HEK293 (cell line): Measurements from ENCODE around the gene BICD2.
A peak's percentile ranks its signal among the peaks of the same experiment; 100 is the strongest.

Source experiments
- BCL11B ChIP-seq: fragments of 450-650 bp; formaldehyde crosslinking; IDR thresholded peaks from 2 replicates; pipeline ENCODE4 v1.5.1; 2016; ENCODE audit warnings: low read depth, missing biosample characterization, missing genetic modification characterization
- BCL6B ChIP-seq: fragments of 450-650 bp; formaldehyde crosslinking; IDR thresholded peaks from 2 replicates; pipeline ENCODE4 v1.5.1; 2017; ENCODE audit warnings: missing biosample characterization, missing genetic modification characterization
- OVOL3 ChIP-seq: fragments of 450-650 bp; formaldehyde crosslinking; IDR thresholded peaks from 2 replicates; pipeline ENCODE4 v1.5.1; 2016; ENCODE audit warnings: missing biosample characterization, missing genetic modification characterization
- PRDM1 ChIP-seq: fragments of 450-650 bp; formaldehyde crosslinking; IDR thresholded peaks from 2 replicates; pipeline ENCODE4; 2016; ENCODE audit warnings: missing biosample characterization, missing genetic modification characterization
- SP2 ChIP-seq: fragments of 450-650 bp; formaldehyde crosslinking; IDR thresholded peaks from 2 replicates; pipeline ENCODE4 v1.5.1; 2016; ENCODE audit warnings: missing biosample characterization, missing genetic modification characterization
- TCF7L2 ChIP-seq: IDR thresholded peaks from 2 replicates; pipeline ENCODE4 v1.6.1; 2011; ENCODE audit warnings: low read depth, mild to moderate bottlenecking, inconsistent platforms, low read length, moderate library complexity, borderline replicate concordance
- ZFP41 ChIP-seq: fragments of 450-650 bp; formaldehyde crosslinking; IDR thresholded peaks from 2 replicates; pipeline ENCODE4 v1.5.1; 2016; ENCODE audit warnings: missing biosample characterization, missing genetic modification characterization, borderline replicate concordance
- ZNF138 ChIP-seq: fragments of 450-650 bp; formaldehyde crosslinking; IDR thresholded peaks from 2 replicates; pipeline ENCODE4 v1.5.1; 2016; ENCODE audit warnings: missing biosample characterization, missing genetic modification characterization, borderline replicate concordance
- ZNF157 ChIP-seq: fragments of 450-650 bp; formaldehyde crosslinking; IDR thresholded peaks from 2 replicates; pipeline ENCODE4 v1.5.1; 2016; ENCODE audit warnings: missing biosample characterization, missing genetic modification characterization
- ZNF169 ChIP-seq: fragments of 450-650 bp; formaldehyde crosslinking; IDR thresholded peaks from 2 replicates; pipeline ENCODE4 v1.5.1; 2016; ENCODE audit warnings: missing biosample characterization, missing genetic modification characterization
- ZNF239 ChIP-seq: fragments of 450-650 bp; formaldehyde crosslinking; IDR thresholded peaks from 2 replicates; pipeline ENCODE4 v1.5.1; 2016; ENCODE audit warnings: missing biosample characterization, missing genetic modification characterization
- ZNF354C ChIP-seq: fragments of 450-650 bp; formaldehyde crosslinking; IDR thresholded peaks from 2 replicates; pipeline ENCODE4 v1.5.1; 2016; ENCODE audit warnings: missing biosample characterization, missing genetic modification characterization, low read depth, borderline replicate concordance
- ZNF394 ChIP-seq: fragments of 450-650 bp; formaldehyde crosslinking; IDR thresholded peaks from 2 replicates; pipeline ENCODE4 v1.5.1; 2016; ENCODE audit warnings: missing biosample characterization, missing genetic modification characterization, mild to moderate bottlenecking, moderate library complexity, borderline replicate concordance
- ZNF433 ChIP-seq: fragments of 450-650 bp; formaldehyde crosslinking; IDR thresholded peaks from 2 replicates; pipeline ENCODE4 v1.5.1; 2016; ENCODE audit warnings: missing biosample characterization, missing genetic modification characterization, low read depth
- ZNF510 ChIP-seq: fragments of 450-650 bp; formaldehyde crosslinking; IDR thresholded peaks from 2 replicates; pipeline ENCODE4 v1.5.1; 2018; ENCODE audit warnings: mild to moderate bottlenecking, missing genetic modification characterization, missing biosample characterization; ENCODE audit not compliant: insufficient replicate concordance
- ZNF555 ChIP-seq: fragments of 450-650 bp; formaldehyde crosslinking; conservative IDR thresholded peaks from 2 replicates; pipeline ENCODE4 v1.5.1; 2017; ENCODE audit warnings: missing biosample characterization, mild to moderate bottlenecking, missing genetic modification characterization, inconsistent platforms
- ZNF600 ChIP-seq: fragments of 450-650 bp; formaldehyde crosslinking; IDR thresholded peaks from 2 replicates; pipeline ENCODE4 v1.5.1; 2016; ENCODE audit warnings: missing biosample characterization, missing genetic modification characterization
- ZNF76 ChIP-seq: fragments of 450-650 bp; formaldehyde crosslinking; IDR thresholded peaks from 2 replicates; pipeline ENCODE4; 2016; ENCODE audit warnings: low read depth, missing biosample characterization, missing genetic modification characterization, borderline replicate concordance
- ZNF776 ChIP-seq: fragments of 450-650 bp; formaldehyde crosslinking; IDR thresholded peaks from 2 replicates; pipeline ENCODE4 v1.5.0; 2017; ENCODE audit warnings: missing biosample characterization, missing genetic modification characterization, borderline replicate concordance
- ZNF791 ChIP-seq: fragments of 450-650 bp; formaldehyde crosslinking; IDR thresholded peaks from 2 replicates; pipeline ENCODE4 v1.5.1; 2016; ENCODE audit warnings: missing biosample characterization, missing genetic modification characterization
- TF ChIP-seq, protein P1 (sequence below): fragments of 450-650 bp; formaldehyde crosslinking; IDR thresholded peaks from 2 replicates; pipeline ENCODE4 v1.5.1; 2016; ENCODE audit warnings: missing biosample characterization, missing genetic modification characterization
- TF ChIP-seq, protein P2 (sequence below): fragments of 450-650 bp; formaldehyde crosslinking; IDR thresholded peaks from 2 replicates; pipeline ENCODE4 v1.5.1; 2016; ENCODE audit warnings: missing biosample characterization, missing genetic modification characterization
- TF ChIP-seq, protein P3 (sequence below): fragments of 450-650 bp; formaldehyde crosslinking; IDR thresholded peaks from 2 replicates; pipeline ENCODE4 v1.5.0; 2017; ENCODE audit warnings: missing biosample characterization, missing genetic modification characterization, borderline replicate concordance
- TF ChIP-seq, protein P4 (sequence below): fragments of 450-650 bp; formaldehyde crosslinking; IDR thresholded peaks from 2 replicates; pipeline ENCODE4 v1.5.1; 2016; ENCODE audit warnings: missing biosample characterization, missing genetic modification characterization
- TF ChIP-seq, protein P5 (sequence below): fragments of 450-650 bp; formaldehyde crosslinking; IDR thresholded peaks from 2 replicates; pipeline ENCODE4 v1.5.1; 2016; ENCODE audit warnings: missing biosample characterization, missing genetic modification characterization
- TF ChIP-seq, protein P6 (sequence below): fragments of 450-650 bp; formaldehyde crosslinking; IDR thresholded peaks from 2 replicates; pipeline ENCODE4 v1.5.1; 2016; ENCODE audit warnings: missing biosample characterization, missing genetic modification characterization

BICD2 gene

GRCh38 chr9:92669890-92670708 is 94.5 kb downstream of the BICD2 start, which contains the start of gene IPPK (continued):
- TF ChIP-seq ZNF394 (tag by site-specific recombination): no peak
- no peak for TF ChIP-seq TCF7L2
- no peak for TF ChIP-seq ZNF169 (tag by site-specific recombination)
- peak; percentile 85 for TF ChIP-seq SP2 (tag by site-specific recombination)
- peak; percentile 83; the same call in 1 of the 2 replicates for TF ChIP-seq ZNF76 (tag by site-specific recombination)
- TF ChIP-seq OVOL3 (tag by site-specific recombination): no peak
- TF ChIP-seq ZNF354C (tag by site-specific recombination): no peak
- TF ChIP-seq, protein P1, sequence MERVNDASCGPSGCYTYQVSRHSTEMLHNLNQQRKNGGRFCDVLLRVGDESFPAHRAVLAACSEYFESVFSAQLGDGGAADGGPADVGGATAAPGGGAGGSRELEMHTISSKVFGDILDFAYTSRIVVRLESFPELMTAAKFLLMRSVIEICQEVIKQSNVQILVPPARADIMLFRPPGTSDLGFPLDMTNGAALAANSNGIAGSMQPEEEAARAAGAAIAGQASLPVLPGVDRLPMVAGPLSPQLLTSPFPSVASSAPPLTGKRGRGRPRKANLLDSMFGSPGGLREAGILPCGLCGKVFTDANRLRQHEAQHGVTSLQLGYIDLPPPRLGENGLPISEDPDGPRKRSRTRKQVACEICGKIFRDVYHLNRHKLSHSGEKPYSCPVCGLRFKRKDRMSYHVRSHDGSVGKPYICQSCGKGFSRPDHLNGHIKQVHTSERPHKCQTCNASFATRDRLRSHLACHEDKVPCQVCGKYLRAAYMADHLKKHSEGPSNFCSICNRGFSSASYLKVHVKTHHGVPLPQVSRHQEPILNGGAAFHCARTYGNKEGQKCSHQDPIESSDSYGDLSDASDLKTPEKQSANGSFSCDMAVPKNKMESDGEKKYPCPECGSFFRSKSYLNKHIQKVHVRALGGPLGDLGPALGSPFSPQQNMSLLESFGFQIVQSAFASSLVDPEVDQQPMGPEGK (tag by site-specific recombination): peak; percentile 33; the same call in 1 of the 2 replicates
- TF ChIP-seq BCL11B (tag by site-specific recombination): no peak
- no peak for TF ChIP-seq ZNF510 (tag by site-specific recombination)
- TF ChIP-seq, protein P2, sequence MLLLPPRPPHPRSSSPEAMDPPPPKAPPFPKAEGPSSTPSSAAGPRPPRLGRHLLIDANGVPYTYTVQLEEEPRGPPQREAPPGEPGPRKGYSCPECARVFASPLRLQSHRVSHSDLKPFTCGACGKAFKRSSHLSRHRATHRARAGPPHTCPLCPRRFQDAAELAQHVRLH: peak; percentile 85
- no peak for TF ChIP-seq ZNF776 (tag by site-specific recombination)
- no peak for TF ChIP-seq ZNF157 (tag by site-specific recombination)
- TF ChIP-seq ZNF600 (tag by site-specific recombination): no peak
- TF ChIP-seq, protein P3, sequence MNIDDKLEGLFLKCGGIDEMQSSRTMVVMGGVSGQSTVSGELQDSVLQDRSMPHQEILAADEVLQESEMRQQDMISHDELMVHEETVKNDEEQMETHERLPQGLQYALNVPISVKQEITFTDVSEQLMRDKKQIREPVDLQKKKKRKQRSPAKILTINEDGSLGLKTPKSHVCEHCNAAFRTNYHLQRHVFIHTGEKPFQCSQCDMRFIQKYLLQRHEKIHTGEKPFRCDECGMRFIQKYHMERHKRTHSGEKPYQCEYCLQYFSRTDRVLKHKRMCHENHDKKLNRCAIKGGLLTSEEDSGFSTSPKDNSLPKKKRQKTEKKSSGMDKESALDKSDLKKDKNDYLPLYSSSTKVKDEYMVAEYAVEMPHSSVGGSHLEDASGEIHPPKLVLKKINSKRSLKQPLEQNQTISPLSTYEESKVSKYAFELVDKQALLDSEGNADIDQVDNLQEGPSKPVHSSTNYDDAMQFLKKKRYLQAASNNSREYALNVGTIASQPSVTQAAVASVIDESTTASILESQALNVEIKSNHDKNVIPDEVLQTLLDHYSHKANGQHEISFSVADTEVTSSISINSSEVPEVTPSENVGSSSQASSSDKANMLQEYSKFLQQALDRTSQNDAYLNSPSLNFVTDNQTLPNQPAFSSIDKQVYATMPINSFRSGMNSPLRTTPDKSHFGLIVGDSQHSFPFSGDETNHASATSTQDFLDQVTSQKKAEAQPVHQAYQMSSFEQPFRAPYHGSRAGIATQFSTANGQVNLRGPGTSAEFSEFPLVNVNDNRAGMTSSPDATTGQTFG (tag by site-specific recombination): no peak
- TF ChIP-seq PRDM1 (tag by site-specific recombination): no peak
- no peak for TF ChIP-seq ZNF239 (tag by site-specific recombination)
- TF ChIP-seq, protein P4, sequence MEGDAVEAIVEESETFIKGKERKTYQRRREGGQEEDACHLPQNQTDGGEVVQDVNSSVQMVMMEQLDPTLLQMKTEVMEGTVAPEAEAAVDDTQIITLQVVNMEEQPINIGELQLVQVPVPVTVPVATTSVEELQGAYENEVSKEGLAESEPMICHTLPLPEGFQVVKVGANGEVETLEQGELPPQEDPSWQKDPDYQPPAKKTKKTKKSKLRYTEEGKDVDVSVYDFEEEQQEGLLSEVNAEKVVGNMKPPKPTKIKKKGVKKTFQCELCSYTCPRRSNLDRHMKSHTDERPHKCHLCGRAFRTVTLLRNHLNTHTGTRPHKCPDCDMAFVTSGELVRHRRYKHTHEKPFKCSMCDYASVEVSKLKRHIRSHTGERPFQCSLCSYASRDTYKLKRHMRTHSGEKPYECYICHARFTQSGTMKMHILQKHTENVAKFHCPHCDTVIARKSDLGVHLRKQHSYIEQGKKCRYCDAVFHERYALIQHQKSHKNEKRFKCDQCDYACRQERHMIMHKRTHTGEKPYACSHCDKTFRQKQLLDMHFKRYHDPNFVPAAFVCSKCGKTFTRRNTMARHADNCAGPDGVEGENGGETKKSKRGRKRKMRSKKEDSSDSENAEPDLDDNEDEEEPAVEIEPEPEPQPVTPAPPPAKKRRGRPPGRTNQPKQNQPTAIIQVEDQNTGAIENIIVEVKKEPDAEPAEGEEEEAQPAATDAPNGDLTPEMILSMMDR: no peak
- TF ChIP-seq, protein P5, sequence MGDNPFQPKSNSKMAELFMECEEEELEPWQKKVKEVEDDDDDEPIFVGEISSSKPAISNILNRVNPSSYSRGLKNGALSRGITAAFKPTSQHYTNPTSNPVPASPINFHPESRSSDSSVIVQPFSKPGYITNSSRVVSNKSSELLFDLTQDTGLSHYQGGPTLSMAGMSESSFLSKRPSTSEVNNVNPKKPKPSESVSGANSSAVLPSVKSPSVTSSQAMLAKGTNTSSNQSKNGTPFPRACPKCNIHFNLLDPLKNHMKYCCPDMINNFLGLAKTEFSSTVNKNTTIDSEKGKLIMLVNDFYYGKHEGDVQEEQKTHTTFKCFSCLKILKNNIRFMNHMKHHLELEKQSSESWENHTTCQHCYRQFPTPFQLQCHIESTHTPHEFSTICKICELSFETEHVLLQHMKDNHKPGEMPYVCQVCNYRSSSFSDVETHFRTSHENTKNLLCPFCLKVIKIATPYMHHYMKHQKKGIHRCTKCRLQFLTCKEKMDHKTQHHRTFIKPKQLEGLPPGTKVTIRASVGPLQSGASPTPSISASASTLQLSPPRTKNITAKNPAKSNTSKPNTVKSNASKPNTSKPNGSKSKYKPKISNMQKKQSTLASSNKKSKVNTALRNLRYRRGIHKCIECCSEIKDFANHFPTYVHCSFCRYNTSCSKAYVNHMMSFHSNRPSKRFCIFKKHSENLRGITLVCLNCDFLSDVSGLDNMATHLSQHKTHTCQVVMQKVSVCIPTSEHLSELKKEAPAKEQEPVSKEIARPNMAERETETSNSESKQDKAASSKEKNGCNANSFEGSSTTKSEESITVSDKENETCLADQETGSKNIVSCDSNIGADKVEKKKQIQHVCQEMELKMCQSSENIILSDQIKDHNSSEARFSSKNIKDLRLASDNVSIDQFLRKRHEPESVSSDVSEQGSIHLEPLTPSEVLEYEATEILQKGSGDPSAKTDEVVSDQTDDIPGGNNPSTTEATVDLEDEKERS: no peak
- TF ChIP-seq, protein P6, sequence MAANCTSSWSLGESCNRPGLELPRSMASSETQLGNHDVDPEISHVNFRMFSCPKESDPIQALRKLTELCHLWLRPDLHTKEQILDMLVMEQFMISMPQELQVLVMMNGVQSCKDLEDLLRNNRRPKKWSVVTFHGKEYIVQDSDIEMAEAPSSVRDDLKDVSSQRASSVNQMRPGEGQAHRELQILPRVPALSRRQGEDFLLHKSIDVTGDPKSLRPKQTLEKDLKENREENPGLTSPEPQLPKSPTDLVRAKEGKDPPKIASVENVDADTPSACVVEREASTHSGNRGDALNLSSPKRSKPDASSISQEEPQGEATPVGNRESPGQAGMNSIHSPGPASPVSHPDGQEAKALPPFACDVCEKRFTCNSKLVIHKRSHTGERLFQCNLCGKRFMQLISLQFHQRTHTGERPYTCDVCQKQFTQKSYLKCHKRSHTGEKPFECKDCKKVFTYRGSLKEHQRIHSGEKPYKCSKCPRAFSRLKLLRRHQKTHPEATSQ (tag by site-specific recombination): no peak
- no peak for TF ChIP-seq ZFP41 (tag by site-specific recombination)
- TF ChIP-seq ZNF138 (tag by site-specific recombination): no peak
- TF ChIP-seq ZNF791: no peak
- TF ChIP-seq ZNF433: no peak
- TF ChIP-seq ZNF555 (tag by site-specific recombination): no peak
- TF ChIP-seq BCL6B (tag by site-specific recombination): no peak
